HEK293 (cell line): ENCODE data around the gene LUZP4.

Source experiments
- ZNF140 ChIP-seq: fragments of 450-650 bp; formaldehyde crosslinking; IDR thresholded peaks from 2 replicates; pipeline ENCODE4 v1.5.1; 2016; ENCODE audit warnings: missing biosample characterization, missing genetic modification characterization
- TF ChIP-seq, protein P1 (sequence below): fragments of 450-650 bp; formaldehyde crosslinking; IDR thresholded peaks from 2 replicates; pipeline ENCODE4 v1.5.1; 2016; ENCODE audit warnings: missing biosample characterization, missing genetic modification characterization
- TF ChIP-seq, protein P2 (sequence below): fragments of 450-650 bp; formaldehyde crosslinking; IDR thresholded peaks from 2 replicates; pipeline ENCODE4 v1.5.1; 2016; ENCODE audit warnings: missing biosample characterization, missing genetic modification characterization

DNA sequence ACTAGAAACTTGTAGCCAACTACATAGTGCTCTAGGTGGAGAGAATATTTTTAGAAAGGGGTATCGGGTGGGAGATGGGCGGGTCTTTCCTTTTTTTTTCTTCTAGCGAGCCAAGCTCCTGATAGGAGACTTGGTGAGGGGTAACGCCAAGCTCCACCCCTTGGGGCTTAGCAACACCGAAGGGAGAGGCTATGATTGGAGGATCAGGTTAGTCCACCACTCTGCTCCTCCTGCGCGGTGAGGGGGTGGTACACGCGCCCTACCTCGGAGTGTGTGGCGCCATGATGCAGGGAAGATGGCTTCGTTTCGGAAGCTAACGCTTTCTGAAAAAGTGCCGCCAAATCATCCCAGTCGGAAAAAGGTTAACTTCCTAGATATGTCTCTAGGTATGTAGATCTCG, at the start of gene LUZP4:
- TF ChIP-seq ZNF140 (tag by site-specific recombination) = no peak
- TF ChIP-seq, protein P1, sequence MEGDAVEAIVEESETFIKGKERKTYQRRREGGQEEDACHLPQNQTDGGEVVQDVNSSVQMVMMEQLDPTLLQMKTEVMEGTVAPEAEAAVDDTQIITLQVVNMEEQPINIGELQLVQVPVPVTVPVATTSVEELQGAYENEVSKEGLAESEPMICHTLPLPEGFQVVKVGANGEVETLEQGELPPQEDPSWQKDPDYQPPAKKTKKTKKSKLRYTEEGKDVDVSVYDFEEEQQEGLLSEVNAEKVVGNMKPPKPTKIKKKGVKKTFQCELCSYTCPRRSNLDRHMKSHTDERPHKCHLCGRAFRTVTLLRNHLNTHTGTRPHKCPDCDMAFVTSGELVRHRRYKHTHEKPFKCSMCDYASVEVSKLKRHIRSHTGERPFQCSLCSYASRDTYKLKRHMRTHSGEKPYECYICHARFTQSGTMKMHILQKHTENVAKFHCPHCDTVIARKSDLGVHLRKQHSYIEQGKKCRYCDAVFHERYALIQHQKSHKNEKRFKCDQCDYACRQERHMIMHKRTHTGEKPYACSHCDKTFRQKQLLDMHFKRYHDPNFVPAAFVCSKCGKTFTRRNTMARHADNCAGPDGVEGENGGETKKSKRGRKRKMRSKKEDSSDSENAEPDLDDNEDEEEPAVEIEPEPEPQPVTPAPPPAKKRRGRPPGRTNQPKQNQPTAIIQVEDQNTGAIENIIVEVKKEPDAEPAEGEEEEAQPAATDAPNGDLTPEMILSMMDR (tag by site-specific recombination) = no peak
- TF ChIP-seq, protein P2, sequence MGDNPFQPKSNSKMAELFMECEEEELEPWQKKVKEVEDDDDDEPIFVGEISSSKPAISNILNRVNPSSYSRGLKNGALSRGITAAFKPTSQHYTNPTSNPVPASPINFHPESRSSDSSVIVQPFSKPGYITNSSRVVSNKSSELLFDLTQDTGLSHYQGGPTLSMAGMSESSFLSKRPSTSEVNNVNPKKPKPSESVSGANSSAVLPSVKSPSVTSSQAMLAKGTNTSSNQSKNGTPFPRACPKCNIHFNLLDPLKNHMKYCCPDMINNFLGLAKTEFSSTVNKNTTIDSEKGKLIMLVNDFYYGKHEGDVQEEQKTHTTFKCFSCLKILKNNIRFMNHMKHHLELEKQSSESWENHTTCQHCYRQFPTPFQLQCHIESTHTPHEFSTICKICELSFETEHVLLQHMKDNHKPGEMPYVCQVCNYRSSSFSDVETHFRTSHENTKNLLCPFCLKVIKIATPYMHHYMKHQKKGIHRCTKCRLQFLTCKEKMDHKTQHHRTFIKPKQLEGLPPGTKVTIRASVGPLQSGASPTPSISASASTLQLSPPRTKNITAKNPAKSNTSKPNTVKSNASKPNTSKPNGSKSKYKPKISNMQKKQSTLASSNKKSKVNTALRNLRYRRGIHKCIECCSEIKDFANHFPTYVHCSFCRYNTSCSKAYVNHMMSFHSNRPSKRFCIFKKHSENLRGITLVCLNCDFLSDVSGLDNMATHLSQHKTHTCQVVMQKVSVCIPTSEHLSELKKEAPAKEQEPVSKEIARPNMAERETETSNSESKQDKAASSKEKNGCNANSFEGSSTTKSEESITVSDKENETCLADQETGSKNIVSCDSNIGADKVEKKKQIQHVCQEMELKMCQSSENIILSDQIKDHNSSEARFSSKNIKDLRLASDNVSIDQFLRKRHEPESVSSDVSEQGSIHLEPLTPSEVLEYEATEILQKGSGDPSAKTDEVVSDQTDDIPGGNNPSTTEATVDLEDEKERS (tag by site-specific recombination) = no peak
